Motor neuron (in vitro differentiated cells): ENCODE data around the gene ZNF425. TPM values are rescaled to one million over a fixed set of nuclear protein-coding genes. Genes with fewer than 3 reads are reported as not detected.

Source experiments
- ATAC-seq, 8 experiments: fragments of 200-7000 bp; cut with Tn5 transposase; replicated peaks in 6 of 8; 2 replicates each; pipeline ENCODE4 v1.8.0; 2021; ENCODE audit warnings: mild to moderate bottlenecking in 8 of 8, moderate library complexity in 8 of 8
- H3K27ac ChIP-seq, 2 donors: fragments of 250-450 bp; sonication (Bioruptor Pico); 2 replicates each; pipeline ENCODE4 v1.9.0; 2021; ENCODE audit warnings: antibody characterized with exemption in 2 of 2, mild to moderate bottlenecking in 2 of 2, moderate library complexity in 1 of 2
- H3K4me1 ChIP-seq, 2 donors: fragments of 250-450 bp; sonication (Bioruptor Pico); replicated peaks in 1 of 2; 2 replicates each; pipeline ENCODE4 v1.6.1; 2021; ENCODE audit warnings: antibody characterized with exemption in 2 of 2, mild to moderate bottlenecking in 2 of 2, moderate library complexity in 1 of 2
- H3K4me3 ChIP-seq, 5 donors: fragments of 250-450 bp; sonication (Bioruptor Pico); 2 replicates each; pipeline ENCODE4 v1.9.0; 2021; ENCODE audit warnings: antibody characterized with exemption in 5 of 5, mild to moderate bottlenecking in 5 of 5, moderate library complexity in 4 of 5
- WGBS, 10 experiments: fragments of 450-650 bp; shearing (Covaris generic); methylation state at CpG; one replicate each; pipeline ENCODE4 v1.0.0; 2022; 5-methylcytosine and 5-hydroxymethylcytosine counted together
- in situ Hi-C, 9 experiments: fragments of 400-800 bp; cut with MboI; loops; one replicate each; pipeline ENCODE4 v1.15.0; 2021; ENCODE audit warnings: low sequenced_read_pairs in 9 of 9, low pct_unique_long_range_greater_than_20kb in 2 of 9; ENCODE audit not compliant: unreplicated experiment in 9 of 9
- total RNA-seq, 8 experiments: library from RNA; unstranded; fragments of 300-600 nt; gene quantifications; 2 replicates each; pipeline versions ENCODE4 v1.2.3 to v1.2.4, GENCODE V29; 2022

The ZNF425 gene
- total RNA-seq, 8 experiments from 2014 or later, result 2.5 to 5.1 (median 3.2) TPM

DNA sequence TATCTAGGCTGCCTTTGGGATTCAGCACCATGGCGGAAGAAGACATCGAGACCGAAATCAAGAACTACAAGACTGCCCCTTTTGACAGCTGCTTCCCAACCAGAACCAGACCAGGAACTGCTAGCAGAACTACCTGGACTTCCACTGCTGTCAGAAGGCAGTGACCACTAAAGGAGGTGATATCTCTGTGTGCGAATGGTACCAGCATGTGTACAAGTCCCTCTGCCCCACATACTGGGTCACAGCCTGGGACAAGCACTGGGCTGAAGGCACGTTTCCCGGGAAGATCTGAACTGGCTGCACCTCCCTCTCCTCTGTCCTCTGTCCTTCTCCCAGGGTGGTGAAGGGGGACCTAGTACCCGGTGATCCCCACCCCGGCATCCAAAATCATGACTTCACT, 72.2 kb downstream of the ZNF425 start:
- in situ Hi-C loops, result no loop called here
- 78 to 100% (median 84%) methylated on average over 1 to 6 of the region's 8 CpGs; no CpG with 5 or more reads in 2 of the 10 experiments for WGBS, 10 experiments
- H3K4me1 ChIP-seq, result no peaks in the 10 kb centered on the region
- no peak for ATAC-seq
- no peak overlapping the region for H3K4me3 ChIP-seq
- no peak overlapping the region for H3K27ac ChIP-seq

- WGBS, 10 experiments, result 43 to 100% (median 82%) methylated on average over 1 of the region's 1 CpG; no CpG with 5 or more reads in 4 of the 10 experiments
- no peak for ATAC-seq
- in situ Hi-C loops, result no loop called here
These were observed 72.7 kb downstream of the ZNF425 start for GRCh38 chr7:149053384-149053783.

More at GRCh38 chr7:149053384-149053783, 72.7 kb downstream of the ZNF425 start:
- Histone ChIP-seq H3K4me3 (no peak overlapping the region), H3K4me1 (no peaks in the 10 kb centered on the region), H3K27ac (no peak overlapping the region)

Other genes with a start within 250 kb of the ZNF425 start
- 10 to 100 TPM in 6 of 8 experiments, 1 to 10 TPM in 2; 2.1 to 61.4 (median 17.1) TPM for gene EZH2, start 242.0 kb downstream of the ZNF425 start, total RNA-seq
- 100 to 1,000 TPM in 5 of 8 experiments, 10 to 100 TPM in 3; 78.7 to 201 (median 109) TPM for gene PDIA4, start 97.8 kb downstream of the ZNF425 start, total RNA-seq
- 10 to 100 TPM in 1 of 8 experiments, 1 to 10 TPM in 7; 2.5 to 15.6 (median 7.1) TPM for gene ZNF786, start 35.6 kb downstream of the ZNF425 start, total RNA-seq
- gene ZNF398, start 21.1 kb upstream of the ZNF425 start, total RNA-seq, result 10 to 100 TPM in 6 of 8 experiments, 1 to 10 TPM in 2; 5.4 to 14.5 (median 10.8) TPM
- gene ZNF282, start 69.2 kb upstream of the ZNF425 start, total RNA-seq, result 10 to 100 TPM; 15.1 to 56.2 (median 24.2) TPM
- gene ZNF212, start 113.3 kb upstream of the ZNF425 start, total RNA-seq, result 10 to 100 TPM in 1 of 8 experiments, 1 to 10 TPM in 7; 3.9 to 10.2 (median 6.5) TPM
- gene ZNF783, start 135.9 kb upstream of the ZNF425 start, total RNA-seq, result 10 to 100 TPM in 6 of 8 experiments, 1 to 10 TPM in 2; 9.1 to 24.0 (median 13.5) TPM